Neural cell (in vitro differentiated cells): ENCODE results near the gene SLC2A4RG. TPM values are rescaled to one million over a fixed set of nuclear protein-coding genes. Genes with fewer than 3 reads are reported as not detected.

ENCODE experiments used
- H2AFZ ChIP-seq: fragments of 200-600, 300-800 bp; sonication (generic), shearing (Covaris generic); 2 replicates; pipeline ENCODE4 v1.6.0; 2014; ENCODE audit warnings: low read depth, mild to moderate bottlenecking, antibody characterized with exemption, low read length, moderate library complexity
- H3F3A ChIP-seq: fragments of 200-600 bp; shearing (Covaris generic); 2 replicates; pipeline ENCODE4 v1.6.1; 2016; ENCODE audit warnings: mild to moderate bottlenecking, moderate library complexity, mixed read lengths, antibody characterized with exemption, low read length; ENCODE audit not compliant: insufficient read depth, poor library complexity, severe bottlenecking
- H3K27ac ChIP-seq: fragments of 200-600, 300-800 bp; sonication (generic), shearing (Covaris generic); 2 replicates; pipeline ENCODE4 v1.5.1; 2014; ENCODE audit warnings: mild to moderate bottlenecking, low read length, moderate library complexity
- H3K27me3 ChIP-seq: fragments of 300-800, 200-600 bp; sonication (generic), shearing (Covaris generic); 2 replicates; pipeline ENCODE4 v1.6.0; 2014; ENCODE audit warnings: mild to moderate bottlenecking, low read depth, low read length, moderate library complexity; ENCODE audit not compliant: insufficient read depth
- H3K36me3 ChIP-seq: fragments of 300-800, 200-600 bp; sonication (generic), shearing (Covaris generic); 2 replicates; pipeline ENCODE4 v1.5.1; 2014; ENCODE audit warnings: mild to moderate bottlenecking, antibody characterized with exemption, low read length, moderate library complexity; ENCODE audit not compliant: insufficient read depth
- H3K4me2 ChIP-seq: fragments of 300-800, 200-600 bp; sonication (generic), shearing (Covaris generic); 2 replicates; pipeline ENCODE4 v1.6.0; 2014; ENCODE audit warnings: mild to moderate bottlenecking, low read length
- H3K4me3 ChIP-seq: fragments of 300-800, 200-600 bp; sonication (generic), shearing (Covaris generic); 2 replicates; pipeline ENCODE4 v1.5.1; 2014; ENCODE audit warnings: mild to moderate bottlenecking, low read length, moderate library complexity
- H3K79me2 ChIP-seq: fragments of 200-600 bp; shearing (Covaris generic); replicated peaks from 2 replicates; pipeline ENCODE4 v1.6.0; 2014; ENCODE audit warnings: mild to moderate bottlenecking, low read length, moderate library complexity; ENCODE audit not compliant: insufficient read depth
- H3K9ac ChIP-seq: fragments of 300-800, 200-600 bp; sonication (generic), shearing (Covaris generic); 2 replicates; pipeline ENCODE4 v1.6.1; 2016; ENCODE audit warnings: mild to moderate bottlenecking, low read length, mixed read lengths
- H3K9me2 ChIP-seq: fragments of 200-600 bp; shearing (Covaris generic); 2 replicates; pipeline ENCODE4 v1.6.1; 2016; ENCODE audit warnings: mild to moderate bottlenecking, low read length, mixed read lengths; ENCODE audit not compliant: insufficient read depth
- H3K9me3 ChIP-seq: fragments of 200-600, 300-800 bp; sonication (generic), shearing (Covaris generic); 2 replicates; pipeline ENCODE4 v1.6.1; 2016; ENCODE audit warnings: mild to moderate bottlenecking, mixed run types, low read length, moderate library complexity, mixed read lengths
- H4K20me1 ChIP-seq: fragments of 200-600 bp; shearing (Covaris generic); 2 replicates; pipeline ENCODE4 v1.6.1; 2016; ENCODE audit warnings: mild to moderate bottlenecking, mixed run types; ENCODE audit not compliant: insufficient read depth
- CTCF ChIP-seq: fragments of 450-650 bp; IDR thresholded peaks from 2 replicates; pipeline ENCODE4 v1.5.1; 2014; ENCODE audit warnings: antibody characterized with exemption, mild to moderate bottlenecking, moderate library complexity; ENCODE audit not compliant: poor library complexity, severe bottlenecking
- EP300 ChIP-seq: fragments of 450-650 bp; conservative IDR thresholded peaks from 2 replicates; pipeline ENCODE4 v1.6.1; 2014; ENCODE audit warnings: antibody characterized with exemption, mild to moderate bottlenecking, moderate library complexity; ENCODE audit not compliant: poor library complexity, severe bottlenecking
- EZH2 ChIP-seq: fragments of 200-600, 300-800 bp; shearing (Covaris generic), sonication (generic); IDR thresholded peaks from 2 replicates; pipeline ENCODE4 v1.6.1; 2014; ENCODE audit warnings: antibody characterized with exemption, low read length, borderline replicate concordance, mild to moderate bottlenecking; ENCODE audit not compliant: insufficient read depth, poor library complexity, severe bottlenecking
- MXI1 ChIP-seq: fragments of 450-650 bp; conservative IDR thresholded peaks from 2 replicates; pipeline ENCODE4 v1.6.1; 2014; ENCODE audit warnings: antibody characterized with exemption, mild to moderate bottlenecking; ENCODE audit not compliant: poor library complexity, severe bottlenecking
- POLR2AphosphoS5 ChIP-seq: IDR thresholded peaks from 2 replicates; pipeline ENCODE4 v1.6.1; 2012
- RAD21 ChIP-seq: fragments of 450-650 bp; conservative IDR thresholded peaks from 2 replicates; pipeline ENCODE4 v1.6.1; 2014; ENCODE audit warnings: antibody characterized with exemption, mild to moderate bottlenecking, moderate library complexity
- REST ChIP-seq: IDR thresholded peaks from 2 replicates; pipeline ENCODE4 v1.6.1; 2012; ENCODE audit warnings: borderline replicate concordance
- SMC3 ChIP-seq: fragments of 450-650 bp; conservative IDR thresholded peaks from 2 replicates; pipeline ENCODE4 v1.6.1; 2014; ENCODE audit warnings: antibody characterized with exemption, mild to moderate bottlenecking, moderate library complexity; ENCODE audit not compliant: poor library complexity
- TAF1 ChIP-seq: IDR thresholded peaks from 2 replicates; pipeline ENCODE4 v1.6.1; 2012; ENCODE audit warnings: low read depth
- polyA plus RNA-seq: library from polyadenylated mRNA; depleted of rRNA; stranded (reverse); fragments of >200 nt; gene quantifications from 2 replicates; pipeline ENCODE4 v1.2.3, GENCODE V29; 2014

SLC2A4RG gene
- polyA plus RNA-seq, 1 donor from 2014 or later: 52.1 TPM

GRCh38 chr20:63708301-63709148 lies 31.1 kb upstream of the SLC2A4RG start:
- no peaks in the 10 kb centered on the region for H3K27me3 ChIP-seq
- peak overlapping the region; percentile 86 for H3K9ac ChIP-seq
- no peak for TF ChIP-seq REST
- no peak for TF ChIP-seq TAF1
- TF ChIP-seq CTCF: no peak
- no peak for TF ChIP-seq RAD21
- no peak for TF ChIP-seq EZH2
- TF ChIP-seq POLR2AphosphoS5: no peak
- TF ChIP-seq EP300: no peak
- no peak for TF ChIP-seq SMC3
- no peak for TF ChIP-seq MXI1
- H3K4me3 ChIP-seq: peak overlapping the region; percentile 96
- H2AFZ ChIP-seq: no peak overlapping the region
- no peaks in the 10 kb centered on the region for H3F3A ChIP-seq
- no peaks in the 10 kb centered on the region for H4K20me1 ChIP-seq
- peak overlapping the region; percentile 42 for H3K4me2 ChIP-seq
- H3K9me3 ChIP-seq: no peaks in the 10 kb centered on the region
- peaks cover 37% of the 10 kb centered on the region for H3K79me2 ChIP-seq
- H3K36me3 ChIP-seq: peaks cover 6% of the 10 kb centered on the region
- H3K9me2 ChIP-seq: no peaks in the 10 kb centered on the region
- peak overlapping the region; percentile 29 for H3K27ac ChIP-seq

GRCh38 chr20:63709149-63709527 lies 30.4 kb upstream of the SLC2A4RG start:
- no peak for TF ChIP-seq EZH2
- no peak for TF ChIP-seq CTCF
- no peak for TF ChIP-seq MXI1
- no peak for TF ChIP-seq POLR2AphosphoS5
- no peak for TF ChIP-seq REST
- no peak for TF ChIP-seq TAF1
- TF ChIP-seq RAD21: no peak
- TF ChIP-seq SMC3: no peak
- no peak for TF ChIP-seq EP300
- Histone ChIP-seq H3K27ac (no peak overlapping the region), H4K20me1 (no peaks in the 10 kb centered on the region), H3K9me2 (no peaks in the 10 kb centered on the region), H3F3A (no peaks in the 10 kb centered on the region), H2AFZ (no peak overlapping the region), H3K4me3 (peak overlapping the region; percentile 96), H3K9ac (peak overlapping the region; percentile 86), H3K79me2 (peaks cover 40% of the 10 kb centered on the region), H3K36me3 (peaks cover 6% of the 10 kb centered on the region), H3K4me2 (peak overlapping the region; percentile 42), H3K27me3 (no peaks in the 10 kb centered on the region), H3K9me3 (no peaks in the 10 kb centered on the region)
